T-helper 2 cell treated with Interferon-gamma antibody and Interleukin-4, amounts not matched to agents 100 ng/mL and 5 ng/mL, for 36 hours (primary cell): Measurements from ENCODE around the gene MAGEA8. TPM values are rescaled to one million over a fixed set of nuclear protein-coding genes. Genes with fewer than 3 reads are reported as not detected.
"Not testable (repeated sequence)": the region's sequence is repeated elsewhere in the genome, so short reads cannot be mapped to it uniquely, and the experiment has no call there.

ENCODE experiments used
- intact Hi-C: fragments of 100-400 bp; cut with micrococcal nuclease; formaldehyde crosslinking; loops from one replicate; pipeline ENCODE4 v1.15.1; 2023
- total RNA-seq: library from RNA; stranded (reverse); gene quantifications from 2 replicates; pipeline ENCODE4 v1.2.3, GENCODE V29; 2022

Gene MAGEA8
- total RNA-seq, 1 donor from 2014 or later = not detected

- intact Hi-C loops = no loop called here
Measured at GRCh38 chrX:149903889-149904748, 23.1 kb downstream of the MAGEA8 start.

- intact Hi-C loops = no loop called here
Measured at GRCh38 chrX:149908308-149908707, 27.3 kb downstream of the MAGEA8 start.

- intact Hi-C loops = no loop called here
Measured at GRCh38 chrX:149908727-149909126, 27.7 kb downstream of the MAGEA8 start.

- intact Hi-C loops = loop anchor here (10.0 kb wide), 1 partner anchor 675 kb away; no protein-coding TSS in a partner anchor
Measured at GRCh38 chrX:149909324-149910177, 28.6 kb downstream of the MAGEA8 start.

GRCh38 chrX:149910178-149910695 lies 29.3 kb downstream of the MAGEA8 start:
- intact Hi-C loops = loop anchor here (10.0 kb wide), 1 partner anchor 675 kb away; no protein-coding TSS in a partner anchor

GRCh38 chrX:149916745-149917392 lies 35.9 kb downstream of the MAGEA8 start:
- intact Hi-C loops = loop anchor here (10.0 kb wide), 1 partner anchor 668 kb away; no protein-coding TSS in a partner anchor

GRCh38 chrX:149923836-149924235 lies 42.9 kb downstream of the MAGEA8 start:
- intact Hi-C loops = not testable (repeated sequence)

- intact Hi-C loops = not testable (repeated sequence)
Measured at GRCh38 chrX:149924434-149924833, 43.5 kb downstream of the MAGEA8 start.

- intact Hi-C loops = not testable (repeated sequence)
Measured at GRCh38 chrX:149927245-149927963, 46.4 kb downstream of the MAGEA8 start.

- intact Hi-C loops = not testable (repeated sequence)
Measured at GRCh38 chrX:149927964-149928258, 46.9 kb downstream of the MAGEA8 start.

GRCh38 chrX:149928635-149929034 lies 47.7 kb downstream of the MAGEA8 start:
- intact Hi-C loops = not testable (repeated sequence)

GRCh38 chrX:149929400-149929799 lies 48.4 kb downstream of the MAGEA8 start, which contains the start of gene HSFX4:
Gene HSFX4, plus strand, starts transcription at chrX:149929573. Its CDS starts 72 bp downstream, at chrX:149929645.
- intact Hi-C loops = not testable (repeated sequence)

GRCh38 chrX:149931355-149931754 lies 50.4 kb downstream of the MAGEA8 start:
- intact Hi-C loops = loop anchor here (10.0 kb wide), 1 partner anchor 963 kb away; the partner anchor contains the start of gene CD99L2

GRCh38 chrX:149932150-149932549 lies 51.2 kb downstream of the MAGEA8 start:
- intact Hi-C loops = loop anchor here (10.0 kb wide), 1 partner anchor 963 kb away; the partner anchor contains the start of gene CD99L2

GRCh38 chrX:149932970-149933369 lies 52.0 kb downstream of the MAGEA8 start:
- intact Hi-C loops = loop anchor here (10.0 kb wide), 1 partner anchor 962 kb away; the partner anchor contains the start of gene CD99L2

- intact Hi-C loops = loop anchor here (10.0 kb wide), 1 partner anchor 961 kb away; the partner anchor contains the start of gene CD99L2
Measured at GRCh38 chrX:149933547-149933946, 52.6 kb downstream of the MAGEA8 start.
